H1 (cell line): ENCODE results near the gene MYOG. TPM values are rescaled to one million over a fixed set of nuclear protein-coding genes. Genes with fewer than 3 reads are reported as not detected.

Experiments
- CEBPB ChIP-seq: IDR thresholded peaks from 2 replicates; pipeline ENCODE4 v1.6.1; 2012; ENCODE audit warnings: low read depth, low read length
- GABPA ChIP-seq: IDR thresholded peaks from 2 replicates; pipeline ENCODE4 v1.6.1; 2011; ENCODE audit warnings: mild to moderate bottlenecking, low read length, moderate library complexity, borderline replicate concordance; ENCODE audit not compliant: insufficient read depth
- PHF8 ChIP-seq: fragments of 200-600 bp; sonication (generic); conservative IDR thresholded peaks from 2 replicates; pipeline ENCODE4 v1.7.1; 2012; ENCODE audit warnings: low read depth, mild to moderate bottlenecking, inconsistent platforms, low read length, moderate library complexity
- RBBP5 ChIP-seq: IDR thresholded peaks from 2 replicates; pipeline ENCODE4 v1.7.1; 2012; ENCODE audit warnings: low read depth, mild to moderate bottlenecking, inconsistent platforms, low read length, moderate library complexity, borderline replicate concordance
- polyA plus RNA-seq, 7 experiments: library from polyadenylated mRNA; depleted of rRNA in 3 of 7; stranded (reverse) in 5 of 7; unstranded in 2 of 7; fragments of >200 nt in 5 of 7; fragments of 200-250 nt in 2 of 7; gene quantifications; 1 replicate in 5 of 7; 2 replicates in 1 of 7; 4 replicates in 1 of 7; pipeline versions ENCODE4 v1.2.1 to v1.2.3, GENCODE V29; 2011 to 2013; ENCODE audit warnings: missing spikeins in 2 of 7, mixed read lengths in 2 of 7
- total RNA-seq: library from RNA; stranded (reverse); fragmentation: NEBNext Ultra II Directional; extraction: Animal tissue kit (Norgen Biotek cat#: 25700); gene quantifications from 2 replicates; pipeline ENCODE4 v1.2.1, GENCODE V29; 2021

Gene MYOG
- total and polyA plus RNA-seq, 2 of the 8 experiments (the other 6 are each of a cell fraction or from before 2014, with no cell fraction given), result not detected

DNA sequence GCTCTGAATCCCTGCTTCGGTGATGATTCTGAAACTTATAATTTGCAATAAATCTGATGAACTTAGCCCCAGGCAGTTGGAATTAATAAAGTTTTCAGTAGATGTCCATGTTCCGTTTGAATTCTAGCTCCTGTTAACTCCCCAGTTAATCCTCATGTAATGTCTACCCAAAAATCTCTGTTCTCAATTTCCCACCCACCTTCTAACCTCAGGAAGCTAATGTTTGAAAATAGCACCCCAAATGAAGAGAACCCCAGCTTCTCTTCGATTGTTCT is 3.6 kb downstream of the MYOG start (continued):
- no peak for TF ChIP-seq CEBPB
- TF ChIP-seq GABPA, result no peak
- TF ChIP-seq RBBP5, result no peak
- no peak for TF ChIP-seq PHF8
